B cell (primary cell): ENCODE results near the gene IL17B. TPM values are rescaled to one million over a fixed set of nuclear protein-coding genes. Genes with fewer than 3 reads are reported as not detected.

Experiments
- ATAC-seq: fragments of 200-7000 bp; cut with Tn5 transposase; one replicate; pipeline ENCODE4 v1.10.0; 2021; ENCODE audit warnings: low read depth, mild to moderate bottlenecking, moderate number of reproducible peaks, moderate library complexity
- CTCF ChIA-PET: fragments of 350-600 bp; sonication (Branson Sonifier 250); formaldehyde crosslinking; loops from one replicate; lab custom pipeline; 2021; ENCODE audit warnings: antibody characterized with exemption, inconsistent platforms; lab: Charles Lee
- POLR2A ChIA-PET: fragments of 350-600 bp; sonication (Branson Sonifier 250); formaldehyde crosslinking; loops from one replicate; lab custom pipeline; 2021; ENCODE audit warnings: antibody characterized with exemption; lab: Charles Lee
- DNase-seq: peaks from one replicate; pipeline ENCODE4 v3.0.0; 2013
- H2AFZ ChIP-seq: 2 replicates; pipeline ENCODE4 v1.6.1; 2012; ENCODE audit warnings: mild to moderate bottlenecking, low read depth, low read length; ENCODE audit not compliant: insufficient read depth, poor library complexity, severe bottlenecking
- H3K27ac ChIP-seq, 2 donors: 1 replicate in 1 of 2; 2 replicates in 1 of 2; pipeline ENCODE4 v1.5.1; 2012 to 2013; ENCODE audit warnings: low read length in 2 of 2, mild to moderate bottlenecking in 2 of 2, moderate library complexity in 1 of 2
- H3K27me3 ChIP-seq, 4 experiments: fragments of 200-600 bp in 1 of 4; sonication (generic) in 1 of 4; replicated peaks in 1 of 4; 1 replicate in 2 of 4; 2 replicates in 2 of 4; pipeline versions ENCODE4 v1.6.1 to v1.7.0; 2013 to 2016; ENCODE audit warnings: low read length in 3 of 4, mild to moderate bottlenecking in 2 of 4, mixed read lengths in 1 of 4, moderate library complexity in 1 of 4; ENCODE audit not compliant: insufficient read depth in 4 of 4, control insufficient read depth in 3 of 4; ENCODE audit errors: control extremely low read depth in 1 of 4
- H3K36me3 ChIP-seq, 2 experiments: replicated peaks in 1 of 2; 1 replicate in 1 of 2; 2 replicates in 1 of 2; pipeline versions ENCODE4 v1.6.1 to v1.7.1; 2013; ENCODE audit warnings: low read length in 1 of 2; ENCODE audit not compliant: insufficient read depth in 2 of 2, control insufficient read depth in 1 of 2; ENCODE audit errors: control extremely low read depth in 1 of 2, extremely low read depth in 1 of 2
- H3K4me1 ChIP-seq, 2 donors: fragments of 200-600 bp in 1 of 2; sonication (generic) in 1 of 2; 1 replicate in 1 of 2; 2 replicates in 1 of 2; pipeline versions ENCODE4 v1.5.1 to v1.6.1; 2013 to 2017; ENCODE audit warnings: low read length in 2 of 2; ENCODE audit not compliant: control insufficient read depth in 2 of 2, insufficient read depth in 2 of 2
- H3K4me2 ChIP-seq: replicated peaks from 2 replicates; pipeline ENCODE3; 2012; ENCODE audit warnings: mild to moderate bottlenecking, low read depth, low read length; ENCODE audit not compliant: poor library complexity, severe bottlenecking
- H3K4me3 ChIP-seq, 5 experiments: fragments of 200-600 bp in 1 of 5; sonication (generic) in 1 of 5; 1 replicate in 3 of 5; 2 replicates in 2 of 5; pipeline versions ENCODE4 v1.5.1 to v1.7.0; 2011 to 2016; ENCODE audit warnings: low read length in 4 of 5, mild to moderate bottlenecking in 4 of 5, low read depth in 2 of 5, control low read depth in 1 of 5, moderate library complexity in 1 of 5; ENCODE audit not compliant: insufficient read depth in 1 of 5; ENCODE audit errors: control extremely low read depth in 1 of 5, extremely low read depth in 1 of 5
- H3K79me2 ChIP-seq: fragments of 200-600 bp; sonication (generic); one replicate; pipeline ENCODE4 v1.6.0; 2016; ENCODE audit warnings: low read length; ENCODE audit not compliant: control insufficient read depth, insufficient read depth
- H3K9ac ChIP-seq: fragments of 200-600 bp; sonication (generic); 2 replicates; pipeline ENCODE4 v1.6.1; 2017; ENCODE audit warnings: mild to moderate bottlenecking, low read length, moderate library complexity
- H3K9me3 ChIP-seq, 3 donors: one replicate each; pipeline versions ENCODE4 v1.6.1 to v1.7.1; 2013; ENCODE audit warnings: low read length in 2 of 3; ENCODE audit not compliant: control insufficient read depth in 2 of 3, insufficient read depth in 1 of 3; ENCODE audit errors: control extremely low read depth in 1 of 3
- H4K20me1 ChIP-seq: 2 replicates; pipeline ENCODE4 v1.6.0; 2012; ENCODE audit warnings: mild to moderate bottlenecking, low read length; ENCODE audit not compliant: insufficient read depth, control insufficient read depth, poor library complexity, severe bottlenecking
- H3K27ac Mint-ChIP-seq: one replicate; pipeline ENCODE4 v1.8.0; 2021; ENCODE audit warnings: mixed read lengths
- H3K27me3 Mint-ChIP-seq: one replicate; pipeline ENCODE4 v1.8.0; 2021; ENCODE audit warnings: mixed read lengths
- H3K4me1 Mint-ChIP-seq: one replicate; pipeline ENCODE4 v1.8.0; 2021; ENCODE audit warnings: mixed read lengths
- H3K4me3 Mint-ChIP-seq: one replicate; pipeline ENCODE4 v1.8.0; 2021; ENCODE audit warnings: mixed read lengths
- H3K9me3 Mint-ChIP-seq: one replicate; pipeline ENCODE4 v1.8.0; 2022; ENCODE audit warnings: mixed read lengths; ENCODE audit not compliant: insufficient read depth
- EZH2 ChIP-seq: IDR thresholded peaks from 2 replicates; pipeline ENCODE4 v1.6.1; 2012; ENCODE audit warnings: borderline replicate concordance, low read depth, mild to moderate bottlenecking, moderate library complexity, low read length; ENCODE audit not compliant: insufficient read depth, poor library complexity, severe bottlenecking
- WGBS: methylation state at CpG from one replicate; pipeline ENCODE4 v1.1.5; 2013; ENCODE audit warnings: missing lambda C conversion rate; ENCODE audit not compliant: insufficient coverage; 5-methylcytosine and 5-hydroxymethylcytosine counted together
- intact Hi-C: fragments of 100-400 bp; cut with micrococcal nuclease; formaldehyde crosslinking; loops from one replicate; pipeline ENCODE4 v1.10.0; 2022
- polyA plus RNA-seq: library from polyadenylated mRNA; depleted of rRNA; stranded (reverse); fragments of >200 nt; gene quantifications from 2 replicates; pipeline ENCODE4 v1.2.3, GENCODE V29; 2012
- total RNA-seq, 2 donors: library from RNA; stranded (reverse); fragments of 120-200 nt in 1 of 2; gene quantifications; 1 replicate in 1 of 2; 2 replicates in 1 of 2; pipeline versions ENCODE4 v1.2.3 to v1.2.4, GENCODE V29; 2013 to 2022
- TF ChIP-seq, protein P1 (sequence below): fragments of 200-600 bp; IDR thresholded peaks from one replicate; pipeline ENCODE4 v1.8.0; 2022; ENCODE audit warnings: antibody characterized with exemption, mild to moderate bottlenecking

The IL17B gene
- total and polyA plus RNA-seq, 2 donors (not counting 1 experiment from before 2014, with no cell fraction given): not detected

GRCh38 chr5:149389552-149390495 is 10.7 kb upstream of the IL17B start:
- Histone ChIP-seq H3K4me1 (no peaks in the 10 kb centered on the region), H2AFZ (no peak overlapping the region), H3K9me3 (no peaks in the 10 kb centered on the region), H3K27ac (no peak overlapping the region), H3K79me2 (no peaks in the 10 kb centered on the region), H3K36me3 (no peaks in the 10 kb centered on the region), H3K4me2 (no peak overlapping the region), H3K9ac (no peak overlapping the region), H4K20me1 (no peaks in the 10 kb centered on the region), H3K27me3 (no peaks in the 10 kb centered on the region), H3K4me3 (no peak overlapping the region)
- ATAC-seq (no peak), DNase-seq (no peak)
- Mint-ChIP-seq H3K4me3 (no peak overlapping the region), H3K27ac (no peak overlapping the region), H3K9me3 (no peaks in the 10 kb centered on the region), H3K27me3 (peaks cover 8% of the 10 kb centered on the region), H3K4me1 (no peaks in the 10 kb centered on the region)
- intact Hi-C loops: no loop called here
- CTCF ChIA-PET: interaction anchor here (1.4 to 2.3 kb wide), 2 partner anchors 8 to 175 kb away, joined by 5 to 6 read pairs; no protein-coding TSS in a partner anchor
- WGBS: 91% methylated on average over 8 of the region's 11 CpGs
- POLR2A ChIA-PET: no interaction called here
- no peak for TF ChIP-seq EZH2
- TF ChIP-seq, protein P1, sequence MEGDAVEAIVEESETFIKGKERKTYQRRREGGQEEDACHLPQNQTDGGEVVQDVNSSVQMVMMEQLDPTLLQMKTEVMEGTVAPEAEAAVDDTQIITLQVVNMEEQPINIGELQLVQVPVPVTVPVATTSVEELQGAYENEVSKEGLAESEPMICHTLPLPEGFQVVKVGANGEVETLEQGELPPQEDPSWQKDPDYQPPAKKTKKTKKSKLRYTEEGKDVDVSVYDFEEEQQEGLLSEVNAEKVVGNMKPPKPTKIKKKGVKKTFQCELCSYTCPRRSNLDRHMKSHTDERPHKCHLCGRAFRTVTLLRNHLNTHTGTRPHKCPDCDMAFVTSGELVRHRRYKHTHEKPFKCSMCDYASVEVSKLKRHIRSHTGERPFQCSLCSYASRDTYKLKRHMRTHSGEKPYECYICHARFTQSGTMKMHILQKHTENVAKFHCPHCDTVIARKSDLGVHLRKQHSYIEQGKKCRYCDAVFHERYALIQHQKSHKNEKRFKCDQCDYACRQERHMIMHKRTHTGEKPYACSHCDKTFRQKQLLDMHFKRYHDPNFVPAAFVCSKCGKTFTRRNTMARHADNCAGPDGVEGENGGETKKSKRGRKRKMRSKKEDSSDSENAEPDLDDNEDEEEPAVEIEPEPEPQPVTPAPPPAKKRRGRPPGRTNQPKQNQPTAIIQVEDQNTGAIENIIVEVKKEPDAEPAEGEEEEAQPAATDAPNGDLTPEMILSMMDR: no peak
